Measurements from ENCODE around the gene HYCC1.

- TF ChIP-seq CTCF (IDR thresholded peaks at IDR 0.05) (no peak), POLR2A (IDR thresholded peaks at IDR 0.05; ENCODE audit: low read depth) (no peak)
Measured at GRCh38 chr7:22979251-22979650, 34.7 kb downstream of the HYCC1 start.
